GM12892 (cell line): ENCODE results near the gene ANKMY1.

Experiments
- POLR2A ChIP-seq: IDR thresholded peaks from 2 replicates; pipeline ENCODE4 v1.6.1; 2011; ENCODE audit warnings: low read depth, low read length, control low read depth
- POLR2AphosphoS5 ChIP-seq: IDR thresholded peaks from 2 replicates; pipeline ENCODE4 v1.6.1; 2011; ENCODE audit warnings: low read depth, low read length, control low read depth
- TAF1 ChIP-seq: IDR thresholded peaks from 2 replicates; pipeline ENCODE4 v1.6.1; 2011; ENCODE audit warnings: low read depth, mild to moderate bottlenecking, control low read depth, low read length, borderline replicate concordance

DNA sequence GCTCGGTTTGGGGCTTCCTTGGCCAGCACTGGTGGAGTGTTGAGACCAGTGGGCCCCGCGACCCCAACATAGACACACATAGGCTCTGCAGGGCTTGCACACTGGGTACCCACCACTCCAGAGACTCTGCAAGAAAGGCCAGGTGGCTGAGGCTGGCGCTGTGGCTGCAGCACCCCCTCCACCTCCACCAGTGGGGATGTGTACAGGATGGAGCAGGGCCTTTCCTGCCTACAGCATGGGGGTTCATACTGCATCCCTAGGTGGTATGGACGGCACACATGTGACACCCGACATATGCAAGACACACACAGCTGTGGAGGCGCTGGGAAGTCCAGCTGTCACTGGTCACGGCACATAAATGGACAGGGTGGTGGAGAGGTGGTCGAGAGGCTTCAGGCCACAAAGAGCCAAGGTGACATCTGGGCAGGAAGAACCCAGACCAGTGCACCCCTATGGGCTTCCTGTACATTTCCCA lies 11.8 kb upstream of the ANKMY1 start:
- TF ChIP-seq TAF1: no peak
- no peak for TF ChIP-seq POLR2A
- TF ChIP-seq POLR2AphosphoS5: no peak
